ENCODE results near the gene PAX2.

- TF ChIP-seq POLR2A (IDR thresholded peaks at IDR 0.05; ENCODE audit: low read depth, low read length) (no peak), POLR2AphosphoS5 (IDR thresholded peaks at IDR 0.05; ENCODE audit: low read depth, low read length) (no peak), SPI1 (IDR thresholded peaks at IDR 0.05; ENCODE audit: low read depth, low read length) (no peak), PAX5 (IDR thresholded peaks at IDR 0.05; ENCODE audit: insufficient read depth, low read length, severe bottlenecking) (no peak)
These were observed 17.8 kb downstream of the PAX2 start for GRCh38 chr10:100763043-100763747.
